GM12878 (cell line): ENCODE results near the gene ADAP1.

Experiments used
- CTCF ChIP-seq, 3 experiments: IDR thresholded peaks in 2 of 3; conservative IDR thresholded peaks in 1 of 3; 2 replicates each; pipeline ENCODE4 v1.5.1; 2011; ENCODE audit warnings: low read depth in 3 of 3, low read length in 3 of 3, mild to moderate bottlenecking in 3 of 3, control low read depth in 2 of 3, moderate library complexity in 2 of 3, inconsistent platforms in 1 of 3, mixed read lengths in 1 of 3; ENCODE audit not compliant: control insufficient read depth in 2 of 3, insufficient read depth in 1 of 3; ENCODE audit errors: extremely low read depth in 1 of 3
- EZH2 ChIP-seq: IDR thresholded peaks from 2 replicates; pipeline ENCODE4 v1.6.1; 2012; ENCODE audit warnings: low read depth, mild to moderate bottlenecking, control low read depth, inconsistent platforms, low read length, borderline replicate concordance; ENCODE audit not compliant: control insufficient read depth
- FOXM1 ChIP-seq: IDR thresholded peaks from 2 replicates; pipeline ENCODE4 v1.6.1; 2012; ENCODE audit warnings: low read depth, mild to moderate bottlenecking, inconsistent platforms, low read length, moderate library complexity
- GABPA ChIP-seq: IDR thresholded peaks from 2 replicates; pipeline ENCODE4 v1.6.1; 2014; ENCODE audit warnings: antibody characterized with exemption, low read depth, mild to moderate bottlenecking, inconsistent platforms
- MXI1 ChIP-seq: fragments of 150-350 bp; IDR thresholded peaks from 2 replicates; pipeline ENCODE4 v1.6.1; 2011; ENCODE audit warnings: low read depth, mild to moderate bottlenecking, inconsistent platforms, low read length, improper control_type of control experiment
- POLR2A ChIP-seq: IDR thresholded peaks from 2 replicates; pipeline ENCODE4 v1.6.1; 2011; ENCODE audit warnings: low read depth, mild to moderate bottlenecking, low read length
- RAD21 ChIP-seq: IDR thresholded peaks from 2 replicates; pipeline ENCODE4 v1.6.1; 2011; ENCODE audit warnings: mild to moderate bottlenecking, low read depth, low read length, moderate library complexity; ENCODE audit not compliant: insufficient read depth
- SMC3 ChIP-seq: IDR thresholded peaks from 2 replicates; pipeline ENCODE4 v1.6.1; 2011; ENCODE audit warnings: low read length, improper control_type of control experiment, borderline replicate concordance
- SRF ChIP-seq, 2 experiments: IDR thresholded peaks; 2 replicates each; pipeline ENCODE4 v1.6.1; 2011; ENCODE audit warnings: low read depth in 2 of 2, low read length in 2 of 2, mild to moderate bottlenecking in 1 of 2, moderate library complexity in 1 of 2

DNA sequence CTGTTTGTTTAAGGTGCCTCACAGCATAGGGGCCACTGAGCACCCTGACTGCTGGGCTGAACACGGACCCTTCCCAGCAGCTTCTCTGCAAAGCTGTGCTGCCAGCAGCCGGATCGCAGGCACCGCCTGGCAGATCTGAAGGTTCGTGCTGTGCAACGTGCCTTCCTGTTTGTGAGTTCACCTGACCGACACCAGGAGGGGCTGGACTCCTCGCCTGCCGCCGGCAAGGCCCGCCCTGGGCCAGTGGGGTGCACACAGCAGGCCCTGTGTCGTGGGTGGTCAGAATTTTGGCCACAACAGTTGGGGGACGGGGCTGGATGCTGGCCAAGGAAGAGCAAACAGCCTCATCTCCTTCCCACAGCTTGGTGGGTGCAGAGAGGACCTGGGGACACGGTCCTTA is 41.1 kb upstream of the ADAP1 start:
- TF ChIP-seq POLR2A: peak; percentile 40; the same call in 1 of the 2 replicates
- no peak for TF ChIP-seq SMC3
- TF ChIP-seq GABPA: no peak
- no peak for TF ChIP-seq CTCF (IDR thresholded peaks at IDR 0.05 in 2 of 3, conservative IDR thresholded peaks at IDR 0.05 in 1 of 3; ENCODE audit: control insufficient read depth in 2 of 3, extremely low read depth in 1 of 3, insufficient read depth in 1 of 3, low read depth in 3 of 3, low read length in 3 of 3)
- TF ChIP-seq MXI1: no peak
- TF ChIP-seq SRF (IDR thresholded peaks at IDR 0.05; ENCODE audit: low read depth in 2 of 2, low read length in 2 of 2): no peak
- TF ChIP-seq RAD21: no peak
- TF ChIP-seq EZH2: no peak
- no peak for TF ChIP-seq FOXM1
